GM12892 (cell line): ENCODE measurements around the gene IRGC.

ENCODE experiments used
- POLR2AphosphoS5 ChIP-seq: IDR thresholded peaks from 2 replicates; pipeline ENCODE4 v1.6.1; 2011; ENCODE audit warnings: low read depth, low read length, control low read depth
- TAF1 ChIP-seq: IDR thresholded peaks from 2 replicates; pipeline ENCODE4 v1.6.1; 2011; ENCODE audit warnings: low read depth, mild to moderate bottlenecking, control low read depth, low read length, borderline replicate concordance

DNA sequence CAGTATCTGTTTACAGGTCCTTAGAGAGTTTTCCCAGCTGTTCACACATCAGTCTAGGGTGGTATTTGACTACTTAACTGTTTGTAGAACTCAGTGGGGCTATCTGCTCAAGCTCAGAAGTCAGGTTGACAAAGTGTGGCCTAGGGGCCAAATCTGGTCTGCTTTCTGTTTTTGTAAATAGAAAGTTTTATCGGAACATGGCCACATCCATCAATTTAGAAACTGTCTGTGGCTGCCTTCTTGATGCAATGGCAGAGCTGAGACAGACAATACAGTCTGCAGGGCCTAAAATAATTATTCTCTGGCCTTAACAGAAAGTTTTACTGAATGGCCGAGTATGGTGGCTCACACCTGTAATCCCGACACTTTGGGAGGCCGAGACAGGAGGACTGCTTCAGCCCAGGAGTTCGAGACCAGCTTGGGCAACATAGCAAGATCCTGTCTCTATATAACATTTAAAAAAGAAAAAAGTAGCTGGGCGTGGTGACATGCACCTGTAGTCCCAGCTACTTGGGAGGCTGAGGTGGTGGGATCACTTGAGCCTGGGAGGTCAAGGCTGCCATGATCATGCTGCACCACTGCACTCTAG lies 36.5 kb downstream of the IRGC start:
- TF ChIP-seq POLR2AphosphoS5 = no peak
- TF ChIP-seq TAF1 = no peak
